ENCODE measurements around the gene PSD2. TPM values are rescaled to one million over a fixed set of nuclear protein-coding genes. Genes with fewer than 3 reads are reported as not detected.

The PSD2 gene
- total and polyA plus RNA-seq, 4 donors: 0.05 TPM; not detected in 3

- TF ChIP-seq MAX (IDR thresholded peaks at IDR 0.05): no peak
- TF ChIP-seq GABPA (IDR thresholded peaks at IDR 0.05 in 1 of 2, conservative IDR thresholded peaks at IDR 0.05 in 1 of 2): no peak
- no peak for TF ChIP-seq HNF4G (IDR thresholded peaks at IDR 0.05)
- no peak for TF ChIP-seq JUND (IDR thresholded peaks at IDR 0.05)
- no peak for TF ChIP-seq FOXA1 (IDR thresholded peaks at IDR 0.05)
- no peak for TF ChIP-seq ZBTB33 (IDR thresholded peaks at IDR 0.05)
- TF ChIP-seq EGR1 (IDR thresholded peaks at IDR 0.05; ENCODE audit: low read depth in 2 of 2): no peak
- TF ChIP-seq RXRA (IDR thresholded peaks at IDR 0.05): no peak
- no peak for DNase-seq (ENCODE audit: low spot score)
- no peaks in the 10 kb centered on the region for H3K9me3 ChIP-seq (ENCODE audit: control insufficient read depth in 4 of 4, low read length in 3 of 4)
- H3K27me3 ChIP-seq (ENCODE audit: control insufficient read depth in 4 of 4, insufficient read depth in 4 of 4, low read length in 3 of 4): no peaks in the 10 kb centered on the region
- WGBS: 46% methylated on average over 2 of the region's 2 CpGs
- H3K4me1 ChIP-seq (ENCODE audit: control insufficient read depth in 4 of 4, insufficient read depth in 4 of 4, low read length in 3 of 4): no peaks in the 10 kb centered on the region
- H3K27ac ChIP-seq (ENCODE audit: low read depth in 1 of 2, low read length in 2 of 2): no peak overlapping the region
- H3K36me3 ChIP-seq (ENCODE audit: control insufficient read depth in 4 of 4, insufficient read depth in 3 of 4, low read depth in 1 of 4, low read length in 3 of 4): no peaks in the 10 kb centered on the region
- no peak overlapping the region for H3K4me3 ChIP-seq (ENCODE audit: low read depth in 1 of 3, low read length in 3 of 3)
- no peak overlapping the region for H3K9ac ChIP-seq (ENCODE audit: low read depth in 1 of 2, low read length in 2 of 2)
These were observed 15.6 kb downstream of the PSD2 start for GRCh38 chr5:139811274-139811607.

- Histone ChIP-seq H3K27ac (ENCODE audit: low read depth in 1 of 2, low read length in 2 of 2) (no peak overlapping the region), H3K4me3 (ENCODE audit: low read depth in 1 of 3, low read length in 3 of 3) (no peak overlapping the region), H3K27me3 (ENCODE audit: control insufficient read depth in 4 of 4, insufficient read depth in 4 of 4, low read length in 3 of 4) (no peaks in the 10 kb centered on the region), H3K9me3 (ENCODE audit: control insufficient read depth in 4 of 4, low read length in 3 of 4) (no peaks in the 10 kb centered on the region), H3K36me3 (ENCODE audit: control insufficient read depth in 4 of 4, insufficient read depth in 3 of 4, low read depth in 1 of 4, low read length in 3 of 4) (no peaks in the 10 kb centered on the region), H3K4me1 (ENCODE audit: control insufficient read depth in 4 of 4, insufficient read depth in 4 of 4, low read length in 3 of 4) (no peaks in the 10 kb centered on the region), H3K9ac (ENCODE audit: low read depth in 1 of 2, low read length in 2 of 2) (no peak overlapping the region)
- DNase-seq (ENCODE audit: low spot score): no peak
- no peak for TF ChIP-seq FOXA1 (IDR thresholded peaks at IDR 0.05)
- no peak for TF ChIP-seq HNF4G (IDR thresholded peaks at IDR 0.05)
- no peak for TF ChIP-seq ZBTB33 (IDR thresholded peaks at IDR 0.05)
- TF ChIP-seq SP1 (IDR thresholded peaks at IDR 0.05): no peak
- TF ChIP-seq YY1 (IDR thresholded peaks at IDR 0.05): no peak
- no peak for TF ChIP-seq TAF1 (conservative IDR thresholded peaks at IDR 0.05)
- no peak for TF ChIP-seq EGR1 (IDR thresholded peaks at IDR 0.05; ENCODE audit: low read depth in 2 of 2)
- TF ChIP-seq REST (IDR thresholded peaks at IDR 0.05): no peak
- TF ChIP-seq RAD21 (IDR thresholded peaks at IDR 0.05): no peak
- TF ChIP-seq GABPA (IDR thresholded peaks at IDR 0.05 in 1 of 2, conservative IDR thresholded peaks at IDR 0.05 in 1 of 2): no peak
- TF ChIP-seq JUND (IDR thresholded peaks at IDR 0.05): no peak
- WGBS: 91% methylated on average over 5 of the region's 5 CpGs
These were observed 16.7 kb downstream of the PSD2 start for GRCh38 chr5:139812323-139812722.
